GM19452 (cell line): Measurements from ENCODE around the gene ECSIT.
A peak's percentile ranks its signal among the peaks of the same experiment; 100 is the strongest.

Experiments
- ATAC-seq: cut with Tn5 transposase; IDR thresholded peaks from one replicate; pipeline ENCODE4 v1.9.1; 2021; ENCODE audit not compliant: unreplicated experiment

The ECSIT gene

GRCh38 chr19:11504502-11505031 is 24.4 kb downstream of the ECSIT start:
- ATAC-seq: no peak

GRCh38 chr19:11499890-11500420 is 29.0 kb downstream of the ECSIT start:
- no peak for ATAC-seq

- no peak for ATAC-seq
Observed at GRCh38 chr19:11499220-11499726, 29.7 kb downstream of the ECSIT start.

- no peak for ATAC-seq
Observed at GRCh38 chr19:11496391-11497163, 32.4 kb downstream of the ECSIT start.

- no peak for ATAC-seq
Observed at GRCh38 chr19:11495885-11496284, 33.0 kb downstream of the ECSIT start.

GRCh38 chr19:11495481-11495880 is 33.5 kb downstream of the ECSIT start:
- ATAC-seq: no peak

- ATAC-seq: no peak
Observed at GRCh38 chr19:11494634-11495285, 34.2 kb downstream of the ECSIT start.

GRCh38 chr19:11489378-11489777 is 39.6 kb downstream of the ECSIT start:
- no peak for ATAC-seq

- ATAC-seq: no peak
Observed at GRCh38 chr19:11486661-11487503, 42.1 kb downstream of the ECSIT start.

GRCh38 chr19:11485245-11485837 is 43.6 kb downstream of the ECSIT start:
- no peak for ATAC-seq

GRCh38 chr19:11483366-11484111 is 45.4 kb downstream of the ECSIT start:
- no peak for ATAC-seq

- ATAC-seq: peak; percentile 69
Observed at GRCh38 chr19:11482384-11483050, 46.4 kb downstream of the ECSIT start.

GRCh38 chr19:11481534-11482383 is 47.2 kb downstream of the ECSIT start:
- ATAC-seq: peak; percentile 69

GRCh38 chr19:11480715-11481533 is 48.0 kb downstream of the ECSIT start, which contains the start of gene ELAVL3:
Gene ELAVL3 (minus strand): TSS chr19:11481046. CDS start chr19:11480608, 438 bp downstream.
- no peak for ATAC-seq

GRCh38 chr19:11479898-11480714 is 48.8 kb downstream of the ECSIT start:
- ATAC-seq: no peak

GRCh38 chr19:11479090-11479897 is 49.6 kb downstream of the ECSIT start:
- no peak for ATAC-seq
